ENCODE measurements around the gene RAB3D.

DNA sequence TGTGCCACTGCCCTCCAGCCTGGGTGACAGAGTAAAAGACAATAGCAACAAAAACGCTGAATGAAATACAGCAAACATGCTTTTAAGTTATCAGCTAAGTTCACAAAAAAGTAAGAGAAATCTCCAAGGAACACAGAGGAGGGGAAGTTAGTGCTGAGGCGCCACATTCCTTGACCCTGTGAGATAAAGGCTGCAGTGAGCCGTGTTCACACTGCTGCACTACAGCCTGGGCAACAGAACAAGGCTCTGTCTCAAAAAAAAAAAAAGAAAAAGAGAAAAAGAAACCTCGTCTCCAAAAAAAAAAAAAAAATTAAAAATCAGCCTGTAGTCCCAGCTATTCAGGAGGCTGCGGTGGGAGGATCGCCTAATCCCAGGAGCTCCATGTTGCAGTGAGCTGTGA, 60.8 kb downstream of the RAB3D start:
- TF ChIP-seq, protein P1, sequence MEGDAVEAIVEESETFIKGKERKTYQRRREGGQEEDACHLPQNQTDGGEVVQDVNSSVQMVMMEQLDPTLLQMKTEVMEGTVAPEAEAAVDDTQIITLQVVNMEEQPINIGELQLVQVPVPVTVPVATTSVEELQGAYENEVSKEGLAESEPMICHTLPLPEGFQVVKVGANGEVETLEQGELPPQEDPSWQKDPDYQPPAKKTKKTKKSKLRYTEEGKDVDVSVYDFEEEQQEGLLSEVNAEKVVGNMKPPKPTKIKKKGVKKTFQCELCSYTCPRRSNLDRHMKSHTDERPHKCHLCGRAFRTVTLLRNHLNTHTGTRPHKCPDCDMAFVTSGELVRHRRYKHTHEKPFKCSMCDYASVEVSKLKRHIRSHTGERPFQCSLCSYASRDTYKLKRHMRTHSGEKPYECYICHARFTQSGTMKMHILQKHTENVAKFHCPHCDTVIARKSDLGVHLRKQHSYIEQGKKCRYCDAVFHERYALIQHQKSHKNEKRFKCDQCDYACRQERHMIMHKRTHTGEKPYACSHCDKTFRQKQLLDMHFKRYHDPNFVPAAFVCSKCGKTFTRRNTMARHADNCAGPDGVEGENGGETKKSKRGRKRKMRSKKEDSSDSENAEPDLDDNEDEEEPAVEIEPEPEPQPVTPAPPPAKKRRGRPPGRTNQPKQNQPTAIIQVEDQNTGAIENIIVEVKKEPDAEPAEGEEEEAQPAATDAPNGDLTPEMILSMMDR (IDR thresholded peaks at IDR 0.05): no peak
- no peak for TF ChIP-seq POLR2A (IDR thresholded peaks at IDR 0.05)

Measured in right lobe of liver (tissue), 4 donors.